Measurements from ENCODE around the gene DAB2IP. TPM values are rescaled to one million over a fixed set of nuclear protein-coding genes. Genes with fewer than 3 reads are reported as not detected.

Gene DAB2IP
- total RNA-seq, 1 experiment from 2014 or later, result 31.0 TPM

GRCh38 chr9:121819428-121820231 lies 168.2 kb downstream of the DAB2IP start:
- Histone ChIP-seq H3K4me2 (ENCODE audit: low read length) (no peak overlapping the region), H3K9ac (ENCODE audit: low read length) (no peak overlapping the region), H3K79me2 (ENCODE audit: insufficient read depth, low read length) (no peaks in the 10 kb centered on the region), H2AFZ (ENCODE audit: low read depth, low read length, poor library complexity, severe bottlenecking) (no peak overlapping the region), H3K27ac (ENCODE audit: low read depth, low read length) (no peak overlapping the region), H3K9me3 (ENCODE audit: control insufficient read depth in 1 of 2, insufficient read depth in 1 of 2, low read depth in 1 of 2, low read length in 2 of 2) (no peaks in the 10 kb centered on the region), H4K20me1 (ENCODE audit: insufficient read depth) (no peaks in the 10 kb centered on the region), H3K9me2 (ENCODE audit: insufficient read depth) (no peaks in the 10 kb centered on the region), H3K4me3 (replicated peaks in 1 of 2; ENCODE audit: low read depth in 1 of 2, low read length in 2 of 2) (no peak overlapping the region), H3K27me3 (ENCODE audit: insufficient read depth, low read length) (peaks cover 10% of the 10 kb centered on the region; the same call in 1 of the 2 replicates), H3K4me1 (ENCODE audit: control insufficient read depth in 1 of 2, insufficient read depth in 2 of 2, low read length in 2 of 2) (peaks cover 0 to 10% of the 10 kb centered on the region in 2 experiments; a peak in 2 of 4 replicates), H3K36me3 (ENCODE audit: control insufficient read depth in 1 of 2, insufficient read depth in 2 of 2, low read length in 2 of 2) (no peaks in the 10 kb centered on the region)
- RAD21 ChIA-PET (ENCODE audit: low non-redundant PET in 1 of 2, low total read pairs in 2 of 2, uncharacterized antibody in 2 of 2, unreplicated experiment in 2 of 2), result no interaction called here
- no TSS peak for BruUV-seq (replicated peaks)
- ATAC-seq, result no peak
- intact Hi-C loops (cut with micrococcal nuclease), result no loop called here
- DNase-seq (ENCODE audit: low read depth, low spot score), result no peak
- TF ChIP-seq FOSL1 (IDR thresholded peaks at IDR 0.05; ENCODE audit: low read depth), result no peak
- no peak for TF ChIP-seq ATF3 (IDR thresholded peaks at IDR 0.05)
- TF ChIP-seq POLR2AphosphoS5 (IDR thresholded peaks at IDR 0.05; ENCODE audit: low read depth, low read length), result no peak
- no peak for TF ChIP-seq JUND (IDR thresholded peaks at IDR 0.05)
- no peak for TF ChIP-seq MAX (IDR thresholded peaks at IDR 0.05)
- TF ChIP-seq ZFX (IDR thresholded peaks at IDR 0.05), result no peak
- TF ChIP-seq RAD21 (IDR thresholded peaks at IDR 0.05; ENCODE audit: low read depth), result no peak
- CTCF ChIA-PET, result no interaction called here
- POLR2A ChIA-PET, result no interaction called here

GRCh38 chr9:121820286-121821005 lies 169.0 kb downstream of the DAB2IP start:
- H3K9ac ChIP-seq (ENCODE audit: low read length), result no peak overlapping the region
- H3K79me2 ChIP-seq (ENCODE audit: insufficient read depth, low read length), result no peaks in the 10 kb centered on the region
- H3K27me3 ChIP-seq (ENCODE audit: insufficient read depth, low read length), result peaks cover 10% of the 10 kb centered on the region; the same call in 1 of the 2 replicates
- intact Hi-C loops (cut with micrococcal nuclease), result no loop called here
- ChIA-PET RAD21 (ENCODE audit: low non-redundant PET in 1 of 2, low total read pairs in 2 of 2, uncharacterized antibody in 2 of 2, unreplicated experiment in 2 of 2) (no interaction called here), CTCF (no interaction called here), POLR2A (no interaction called here)
- no peak overlapping the region for H2AFZ ChIP-seq (ENCODE audit: low read depth, low read length, poor library complexity, severe bottlenecking)
- H3K4me2 ChIP-seq (ENCODE audit: low read length), result no peak overlapping the region
- H3K27ac ChIP-seq (ENCODE audit: low read depth, low read length), result no peak overlapping the region
- BruUV-seq (replicated peaks), result no TSS peak
- ATAC-seq, result no peak
- H3K4me1 ChIP-seq (ENCODE audit: control insufficient read depth in 1 of 2, insufficient read depth in 2 of 2, low read length in 2 of 2), result peaks cover 0 to 15% of the 10 kb centered on the region in 2 experiments; a peak in 2 of 4 replicates
- TF ChIP-seq SRF (IDR thresholded peaks at IDR 0.05; ENCODE audit: low read depth) (no peak), REST (IDR thresholded peaks at IDR 0.05; ENCODE audit: low read depth) (no peak), ZBTB33 (IDR thresholded peaks at IDR 0.05; ENCODE audit: extremely low read depth, insufficient replicate concordance, low read length) (no peak), MAX (IDR thresholded peaks at IDR 0.05) (no peak), SIN3A (IDR thresholded peaks at IDR 0.05; ENCODE audit: low read depth) (no peak)
- no peaks in the 10 kb centered on the region for H4K20me1 ChIP-seq (ENCODE audit: insufficient read depth)
- no peaks in the 10 kb centered on the region for H3K9me3 ChIP-seq (ENCODE audit: control insufficient read depth in 1 of 2, insufficient read depth in 1 of 2, low read depth in 1 of 2, low read length in 2 of 2)
- no peak for DNase-seq (ENCODE audit: low read depth, low spot score)
- no peak overlapping the region for H3K4me3 ChIP-seq (replicated peaks in 1 of 2; ENCODE audit: low read depth in 1 of 2, low read length in 2 of 2)
- no peaks in the 10 kb centered on the region for H3K9me2 ChIP-seq (ENCODE audit: insufficient read depth)
- H3K36me3 ChIP-seq (ENCODE audit: control insufficient read depth in 1 of 2, insufficient read depth in 2 of 2, low read length in 2 of 2), result no peaks in the 10 kb centered on the region

Measured in HCT116 (cell line).